ENCODE results near the gene ZNF511.

The ZNF511 gene

DNA sequence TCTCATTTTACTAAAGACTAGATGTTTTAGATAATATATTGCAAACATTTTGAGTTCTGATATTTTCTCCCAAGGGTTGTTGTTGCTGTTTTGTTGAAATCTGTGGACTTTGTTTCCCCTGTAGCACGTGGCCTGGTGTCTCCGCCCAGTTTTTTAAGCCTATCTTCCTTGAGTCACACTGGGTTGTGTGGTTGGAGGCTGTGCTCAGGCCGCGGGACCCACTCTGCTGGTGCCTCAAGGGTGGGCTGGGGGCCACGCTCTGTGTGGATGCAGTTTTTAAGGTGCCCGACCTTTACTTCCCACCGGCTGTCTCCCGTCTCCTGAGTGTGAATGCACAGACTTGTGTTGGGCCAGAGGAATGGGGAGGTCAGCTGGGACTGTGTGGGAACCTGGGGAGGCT is 34.2 kb downstream of the ZNF511 start (continued):
- TF ChIP-seq ZNF366 (tag by site-specific recombination; conservative IDR thresholded peaks at IDR 0.05) (no peak), ZNF571 (tag by site-specific recombination; IDR thresholded peaks at IDR 0.05) (no peak)

DNA sequence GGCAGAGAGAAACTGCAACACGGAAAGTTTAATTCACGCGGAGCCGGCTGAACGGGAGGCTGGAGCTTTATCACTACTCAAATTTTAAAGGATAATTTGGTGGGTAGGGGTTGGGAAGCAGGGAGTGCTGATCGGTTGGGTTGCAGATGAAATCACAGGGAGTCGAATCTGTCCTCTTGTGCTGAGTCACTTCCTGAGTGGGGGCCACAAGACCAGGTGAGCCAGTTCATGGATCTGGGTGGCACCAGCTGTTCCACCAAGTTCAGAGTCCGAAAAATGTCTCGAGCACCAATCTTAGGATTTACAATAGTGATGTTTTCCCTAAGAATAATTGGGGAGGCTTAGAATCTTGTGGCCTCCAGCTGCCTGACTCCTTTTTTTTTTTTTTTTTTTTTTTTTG is 34.8 kb downstream of the ZNF511 start:
- H3K4me1 ChIP-seq (ENCODE audit: control insufficient read depth, insufficient read depth, low read length) = no peaks in the 10 kb centered on the region
- H3K9me3 ChIP-seq (ENCODE audit: control insufficient read depth, insufficient read depth, low read depth, low read length) = no peaks in the 10 kb centered on the region
- H3K4me3 ChIP-seq (ENCODE audit: low read depth, low read length) = no peak overlapping the region
- TF ChIP-seq, protein P1, sequence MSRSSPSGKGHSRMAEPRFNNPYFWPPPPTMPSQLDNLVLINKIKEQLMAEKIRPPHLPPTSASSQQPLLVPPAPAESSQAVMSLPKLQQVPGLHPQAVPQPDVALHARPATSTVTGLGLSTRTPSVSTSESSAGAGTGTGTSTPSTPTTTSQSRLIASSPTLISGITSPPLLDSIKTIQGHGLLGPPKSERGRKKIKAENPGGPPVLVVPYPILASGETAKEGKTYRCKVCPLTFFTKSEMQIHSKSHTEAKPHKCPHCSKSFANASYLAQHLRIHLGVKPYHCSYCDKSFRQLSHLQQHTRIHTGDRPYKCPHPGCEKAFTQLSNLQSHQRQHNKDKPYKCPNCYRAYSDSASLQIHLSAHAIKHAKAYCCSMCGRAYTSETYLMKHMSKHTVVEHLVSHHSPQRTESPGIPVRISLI (tag by site-specific recombination; IDR thresholded peaks at IDR 0.05) = no peak
- no peak for TF ChIP-seq KLF16 (tag by site-specific recombination; IDR thresholded peaks at IDR 0.05)
- TF ChIP-seq, protein P2, sequence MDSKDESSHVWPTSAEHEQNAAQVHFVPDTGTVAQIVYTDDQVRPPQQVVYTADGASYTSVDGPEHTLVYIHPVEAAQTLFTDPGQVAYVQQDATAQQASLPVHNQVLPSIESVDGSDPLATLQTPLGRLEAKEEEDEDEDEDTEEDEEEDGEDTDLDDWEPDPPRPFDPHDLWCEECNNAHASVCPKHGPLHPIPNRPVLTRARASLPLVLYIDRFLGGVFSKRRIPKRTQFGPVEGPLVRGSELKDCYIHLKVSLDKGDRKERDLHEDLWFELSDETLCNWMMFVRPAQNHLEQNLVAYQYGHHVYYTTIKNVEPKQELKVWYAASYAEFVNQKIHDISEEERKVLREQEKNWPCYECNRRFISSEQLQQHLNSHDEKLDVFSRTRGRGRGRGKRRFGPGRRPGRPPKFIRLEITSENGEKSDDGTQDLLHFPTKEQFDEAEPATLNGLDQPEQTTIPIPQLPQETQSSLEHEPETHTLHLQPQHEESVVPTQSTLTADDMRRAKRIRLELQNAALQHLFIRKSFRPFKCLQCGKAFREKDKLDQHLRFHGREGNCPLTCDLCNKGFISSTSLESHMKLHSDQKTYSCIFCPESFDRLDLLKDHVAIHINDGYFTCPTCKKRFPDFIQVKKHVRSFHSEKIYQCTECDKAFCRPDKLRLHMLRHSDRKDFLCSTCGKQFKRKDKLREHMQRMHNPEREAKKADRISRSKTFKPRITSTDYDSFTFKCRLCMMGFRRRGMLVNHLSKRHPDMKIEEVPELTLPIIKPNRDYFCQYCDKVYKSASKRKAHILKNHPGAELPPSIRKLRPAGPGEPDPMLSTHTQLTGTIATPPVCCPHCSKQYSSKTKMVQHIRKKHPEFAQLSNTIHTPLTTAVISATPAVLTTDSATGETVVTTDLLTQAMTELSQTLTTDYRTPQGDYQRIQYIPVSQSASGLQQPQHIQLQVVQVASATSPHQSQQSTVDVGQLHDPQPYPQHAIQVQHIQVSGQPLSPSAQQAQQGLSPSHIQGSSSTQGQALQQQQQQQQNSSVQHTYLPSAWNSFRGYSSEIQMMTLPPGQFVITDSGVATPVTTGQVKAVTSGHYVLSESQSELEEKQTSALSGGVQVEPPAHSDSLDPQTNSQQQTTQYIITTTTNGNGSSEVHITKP (tag by site-specific recombination; IDR thresholded peaks at IDR 0.05) = peak; percentile 23; the same call in 1 of the 2 replicates
- no peaks in the 10 kb centered on the region for H3K36me3 ChIP-seq (ENCODE audit: control insufficient read depth in 2 of 2, insufficient read depth in 1 of 2, low read length in 2 of 2)
- H3K27ac ChIP-seq (ENCODE audit: extremely low read depth, low read depth, low read length) = no peak overlapping the region
- ChIA-PET POLR2A (interaction anchor here (0.7 kb wide), 1 partner anchor 83 kb away, joined by 5 read pairs; no protein-coding TSS in a partner anchor), CTCF (interaction anchor here (2.4 kb wide), 1 partner anchor 14 kb away, joined by 11 read pairs; no protein-coding TSS in a partner anchor)

DNA sequence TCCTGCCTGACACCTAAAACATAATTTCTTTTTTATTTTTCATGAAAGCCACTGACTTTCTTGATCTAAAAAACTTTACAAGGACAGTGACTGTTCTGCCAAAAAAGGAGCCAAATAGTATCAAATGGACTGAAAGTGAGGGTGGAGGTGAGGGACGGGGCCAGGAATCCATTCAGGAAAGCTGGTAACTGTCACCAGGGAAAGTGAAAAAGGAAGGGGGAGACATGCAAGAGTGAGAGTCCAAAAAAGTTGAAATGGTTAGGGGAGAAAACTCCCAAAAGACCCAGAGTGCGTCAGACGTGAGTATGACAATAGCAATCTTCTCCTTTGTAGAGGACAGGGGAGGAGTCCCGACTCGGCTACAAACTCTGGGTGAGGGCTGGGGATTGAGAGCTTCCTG is 35.5 kb downstream of the ZNF511 start:
- ChIA-PET CTCF (interaction anchor here (2.4 kb wide), 1 partner anchor 14 kb away, joined by 11 read pairs; no protein-coding TSS in a partner anchor), POLR2A (interaction anchor here (0.7 kb wide), 1 partner anchor 84 kb away, joined by 5 read pairs; no protein-coding TSS in a partner anchor)
- no peaks in the 10 kb centered on the region for H3K9me3 ChIP-seq (ENCODE audit: control insufficient read depth, insufficient read depth, low read depth, low read length)
- TF ChIP-seq PRDM1 (tag by site-specific recombination; IDR thresholded peaks at IDR 0.05) = peak; percentile 98
- TF ChIP-seq, protein P3, sequence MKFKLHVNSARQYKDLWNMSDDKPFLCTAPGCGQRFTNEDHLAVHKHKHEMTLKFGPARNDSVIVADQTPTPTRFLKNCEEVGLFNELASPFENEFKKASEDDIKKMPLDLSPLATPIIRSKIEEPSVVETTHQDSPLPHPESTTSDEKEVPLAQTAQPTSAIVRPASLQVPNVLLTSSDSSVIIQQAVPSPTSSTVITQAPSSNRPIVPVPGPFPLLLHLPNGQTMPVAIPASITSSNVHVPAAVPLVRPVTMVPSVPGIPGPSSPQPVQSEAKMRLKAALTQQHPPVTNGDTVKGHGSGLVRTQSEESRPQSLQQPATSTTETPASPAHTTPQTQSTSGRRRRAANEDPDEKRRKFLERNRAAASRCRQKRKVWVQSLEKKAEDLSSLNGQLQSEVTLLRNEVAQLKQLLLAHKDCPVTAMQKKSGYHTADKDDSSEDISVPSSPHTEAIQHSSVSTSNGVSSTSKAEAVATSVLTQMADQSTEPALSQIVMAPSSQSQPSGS (tag by site-specific recombination; IDR thresholded peaks at IDR 0.05; ENCODE audit: low read depth) = no peak
- TF ChIP-seq ZNF561 (tag by site-specific recombination; IDR thresholded peaks at IDR 0.05; ENCODE audit: borderline replicate concordance) = no peak
- TF ChIP-seq, protein P4, sequence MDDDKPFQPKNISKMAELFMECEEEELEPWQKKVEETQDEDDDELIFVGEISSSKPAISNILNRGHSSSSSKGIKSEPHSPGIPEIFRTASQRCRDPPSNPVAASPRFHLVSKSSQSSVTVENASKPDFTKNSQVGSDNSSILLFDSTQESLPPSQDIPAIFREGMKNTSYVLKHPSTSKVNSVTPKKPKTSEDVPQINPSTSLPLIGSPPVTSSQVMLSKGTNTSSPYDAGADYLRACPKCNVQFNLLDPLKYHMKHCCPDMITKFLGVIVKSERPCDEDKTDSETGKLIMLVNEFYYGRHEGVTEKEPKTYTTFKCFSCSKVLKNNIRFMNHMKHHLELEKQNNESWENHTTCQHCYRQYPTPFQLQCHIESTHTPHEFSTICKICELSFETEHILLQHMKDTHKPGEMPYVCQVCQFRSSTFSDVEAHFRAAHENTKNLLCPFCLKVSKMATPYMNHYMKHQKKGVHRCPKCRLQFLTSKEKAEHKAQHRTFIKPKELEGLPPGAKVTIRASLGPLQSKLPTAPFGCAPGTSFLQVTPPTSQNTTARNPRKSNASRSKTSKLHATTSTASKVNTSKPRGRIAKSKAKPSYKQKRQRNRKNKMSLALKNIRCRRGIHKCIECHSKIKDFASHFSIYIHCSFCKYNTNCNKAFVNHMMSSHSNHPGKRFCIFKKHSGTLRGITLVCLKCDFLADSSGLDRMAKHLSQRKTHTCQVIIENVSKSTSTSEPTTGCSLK (tag by site-specific recombination; IDR thresholded peaks at IDR 0.05) = no peak
- TF ChIP-seq ZNF10 (tag by site-specific recombination; IDR thresholded peaks at IDR 0.05) = no peak
- TF ChIP-seq ZNF776 (tag by site-specific recombination; IDR thresholded peaks at IDR 0.05; ENCODE audit: borderline replicate concordance) = no peak
- H3K36me3 ChIP-seq (ENCODE audit: control insufficient read depth in 2 of 2, insufficient read depth in 1 of 2, low read length in 2 of 2) = no peaks in the 10 kb centered on the region
- no peak overlapping the region for H3K4me3 ChIP-seq (ENCODE audit: low read depth, low read length)
- no peaks in the 10 kb centered on the region for H3K4me1 ChIP-seq (ENCODE audit: control insufficient read depth, insufficient read depth, low read length)
- H3K27ac ChIP-seq (ENCODE audit: extremely low read depth, low read depth, low read length) = no peak overlapping the region

Data from HEK293 (cell line).